ENCODE measurements around the gene DYNC1H1.

- TF ChIP-seq CTCF (IDR thresholded peaks at IDR 0.05), result no peak
- TF ChIP-seq POLR2A (IDR thresholded peaks at IDR 0.05), result no peak
Measured at GRCh38 chr14:102005336-102005735, 41.0 kb downstream of the DYNC1H1 start.
